Cardiac muscle cell (in vitro differentiated cells and primary cell): ENCODE results near the gene RPUSD1. TPM values are rescaled to one million over a fixed set of nuclear protein-coding genes. Genes with fewer than 3 reads are reported as not detected.

Source experiments
- DNase-seq, 2 donors: peaks; one replicate each; pipeline versions ENCODE4 v3.0.0 to v3.0.0-alpha.2; 2010 to 2017; ENCODE audit warnings: low read depth in 1 of 2, low spot score in 1 of 2
- H3K27ac ChIP-seq: fragments of 200-600 bp; sonication (generic); 2 replicates; pipeline ENCODE4 v1.5.1; 2016
- H3K27me3 ChIP-seq: fragments of 200-600 bp; sonication (generic); 2 replicates; pipeline ENCODE4 v1.6.0; 2016; ENCODE audit warnings: control low read depth
- H3K36me3 ChIP-seq: fragments of 200-600 bp; sonication (generic); 2 replicates; pipeline ENCODE4 v1.5.1; 2016; ENCODE audit warnings: control low read depth
- H3K4me1 ChIP-seq: fragments of 200-600 bp; sonication (generic); 2 replicates; pipeline ENCODE4 v1.8.1; 2017; ENCODE audit warnings: low read depth, mild to moderate bottlenecking, mixed run types
- H3K4me3 ChIP-seq: fragments of 200-600 bp; sonication (generic); 2 replicates; pipeline ENCODE4 v1.5.1; 2016; ENCODE audit warnings: mild to moderate bottlenecking
- H3K9me3 ChIP-seq: fragments of 200-600 bp; sonication (generic); 2 replicates; pipeline ENCODE4 v1.5.1; 2017; ENCODE audit warnings: low read depth, mild to moderate bottlenecking, control low read depth
- polyA plus RNA-seq: library from polyadenylated mRNA; unstranded; fragments of >200 nt; fragmentation: Nextera tagmentation; extraction: Ambion mirVana; gene quantifications from 2 replicates; pipeline ENCODE4 v1.2.1, GENCODE V29; 2016
- total RNA-seq: library from RNA; depleted of rRNA; stranded (reverse); fragments of >200 nt; gene quantifications from 2 replicates; pipeline ENCODE4 v1.2.3, GENCODE V29; 2016
- TF ChIP-seq, protein P1 (sequence below): IDR thresholded peaks from 2 replicates; pipeline ENCODE4 v1.5.1; 2012; ENCODE audit warnings: low read depth, mild to moderate bottlenecking, low read length

The RPUSD1 gene
- total and polyA plus RNA-seq, 2 experiments from 2014 or later = 32.2 to 34.3 TPM

DNA sequence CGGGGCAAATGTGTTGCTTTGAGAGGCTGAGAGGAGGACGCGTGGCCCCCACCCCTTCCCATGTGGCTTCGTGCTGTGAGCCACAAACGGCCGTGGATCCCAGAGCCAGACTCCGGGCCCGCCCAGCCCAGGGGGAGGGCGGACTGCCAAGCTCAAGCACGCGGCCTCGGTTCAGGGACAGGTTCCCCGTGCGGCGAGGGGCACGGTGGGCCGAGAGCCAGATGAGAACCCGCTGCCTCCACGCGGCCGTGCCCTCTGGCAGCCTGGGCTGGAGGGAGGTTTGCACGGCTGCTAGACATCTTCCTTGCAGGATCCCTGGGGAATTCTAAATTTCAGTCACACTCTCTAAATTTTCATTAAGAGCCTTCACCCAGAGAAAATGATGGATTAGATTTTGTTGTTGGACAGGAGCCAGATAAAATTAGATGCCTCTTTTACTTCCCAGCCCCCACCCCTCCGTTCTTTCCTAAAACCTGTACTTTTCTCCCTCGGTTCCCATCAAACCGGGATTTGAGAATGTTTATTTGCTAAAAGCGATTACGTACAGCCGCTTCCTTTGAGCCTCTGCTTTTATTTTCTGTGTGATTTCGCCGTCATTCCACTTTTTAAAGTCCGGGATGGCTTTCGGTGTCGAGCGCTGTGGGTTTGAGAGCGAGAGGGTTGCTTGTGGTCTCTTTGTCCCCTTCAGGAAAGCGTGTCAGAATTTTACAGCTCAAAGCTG lies 37.3 kb upstream of the RPUSD1 start:
- Histone ChIP-seq H3K9me3 (no peaks in the 10 kb centered on the region), H3K4me3 (no peak overlapping the region), H3K27me3 (no peaks in the 10 kb centered on the region), H3K27ac (no peak overlapping the region), H3K36me3 (no peaks in the 10 kb centered on the region), H3K4me1 (no peaks in the 10 kb centered on the region)
- TF ChIP-seq, protein P1, sequence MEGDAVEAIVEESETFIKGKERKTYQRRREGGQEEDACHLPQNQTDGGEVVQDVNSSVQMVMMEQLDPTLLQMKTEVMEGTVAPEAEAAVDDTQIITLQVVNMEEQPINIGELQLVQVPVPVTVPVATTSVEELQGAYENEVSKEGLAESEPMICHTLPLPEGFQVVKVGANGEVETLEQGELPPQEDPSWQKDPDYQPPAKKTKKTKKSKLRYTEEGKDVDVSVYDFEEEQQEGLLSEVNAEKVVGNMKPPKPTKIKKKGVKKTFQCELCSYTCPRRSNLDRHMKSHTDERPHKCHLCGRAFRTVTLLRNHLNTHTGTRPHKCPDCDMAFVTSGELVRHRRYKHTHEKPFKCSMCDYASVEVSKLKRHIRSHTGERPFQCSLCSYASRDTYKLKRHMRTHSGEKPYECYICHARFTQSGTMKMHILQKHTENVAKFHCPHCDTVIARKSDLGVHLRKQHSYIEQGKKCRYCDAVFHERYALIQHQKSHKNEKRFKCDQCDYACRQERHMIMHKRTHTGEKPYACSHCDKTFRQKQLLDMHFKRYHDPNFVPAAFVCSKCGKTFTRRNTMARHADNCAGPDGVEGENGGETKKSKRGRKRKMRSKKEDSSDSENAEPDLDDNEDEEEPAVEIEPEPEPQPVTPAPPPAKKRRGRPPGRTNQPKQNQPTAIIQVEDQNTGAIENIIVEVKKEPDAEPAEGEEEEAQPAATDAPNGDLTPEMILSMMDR = no peak
- DNase-seq = no peak

DNA sequence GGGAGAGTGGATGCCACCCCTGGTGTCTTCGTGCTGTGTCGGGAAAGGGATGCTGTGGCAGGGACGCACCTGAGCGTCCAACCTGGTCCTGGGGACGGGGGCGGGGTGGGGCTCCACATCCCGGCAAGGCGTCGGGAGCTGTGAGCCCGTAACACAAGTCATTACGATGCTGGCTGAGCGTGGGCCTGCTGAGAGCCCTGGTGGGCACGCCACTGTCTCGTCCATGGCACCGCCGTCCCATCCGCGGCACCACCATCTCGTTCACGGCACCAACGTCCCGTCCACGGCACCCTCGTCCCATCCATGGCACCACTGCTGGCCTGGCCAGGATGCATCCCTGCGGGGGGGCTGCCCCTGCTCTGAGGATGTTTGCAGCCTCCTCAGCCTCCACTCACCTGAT lies 36.4 kb upstream of the RPUSD1 start:
- Histone ChIP-seq H3K9me3 (no peaks in the 10 kb centered on the region), H3K27me3 (no peaks in the 10 kb centered on the region), H3K27ac (no peak overlapping the region), H3K4me3 (no peak overlapping the region), H3K4me1 (no peaks in the 10 kb centered on the region), H3K36me3 (no peaks in the 10 kb centered on the region)
- DNase-seq = no peak
- TF ChIP-seq, protein P1 = no peak

DNA sequence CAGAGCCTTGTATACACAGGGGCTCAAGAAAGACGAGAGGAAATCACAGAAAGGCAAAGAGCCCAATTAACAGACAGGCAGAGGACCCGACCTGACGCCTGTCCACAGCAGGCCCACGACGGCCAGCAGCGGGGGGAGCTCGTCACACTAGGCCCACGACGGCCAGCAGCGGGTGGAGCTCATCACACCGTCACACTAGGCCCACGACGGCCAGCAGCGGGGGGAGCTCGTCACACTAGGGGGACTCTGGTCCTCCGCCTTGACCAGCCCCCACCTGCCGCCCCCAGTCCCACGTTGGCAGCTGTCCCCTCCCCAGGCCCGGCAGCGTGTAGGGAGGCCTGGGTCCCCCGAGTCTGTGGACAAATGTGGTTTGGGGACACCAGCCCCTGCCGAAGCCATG lies 36.0 kb upstream of the RPUSD1 start:
- H3K36me3 ChIP-seq = no peaks in the 10 kb centered on the region
- TF ChIP-seq, protein P1 = no peak
- no peak overlapping the region for H3K27ac ChIP-seq
- DNase-seq = no peak
- no peaks in the 10 kb centered on the region for H3K27me3 ChIP-seq
- H3K4me3 ChIP-seq = no peak overlapping the region
- H3K4me1 ChIP-seq = no peaks in the 10 kb centered on the region
- no peaks in the 10 kb centered on the region for H3K9me3 ChIP-seq

DNA sequence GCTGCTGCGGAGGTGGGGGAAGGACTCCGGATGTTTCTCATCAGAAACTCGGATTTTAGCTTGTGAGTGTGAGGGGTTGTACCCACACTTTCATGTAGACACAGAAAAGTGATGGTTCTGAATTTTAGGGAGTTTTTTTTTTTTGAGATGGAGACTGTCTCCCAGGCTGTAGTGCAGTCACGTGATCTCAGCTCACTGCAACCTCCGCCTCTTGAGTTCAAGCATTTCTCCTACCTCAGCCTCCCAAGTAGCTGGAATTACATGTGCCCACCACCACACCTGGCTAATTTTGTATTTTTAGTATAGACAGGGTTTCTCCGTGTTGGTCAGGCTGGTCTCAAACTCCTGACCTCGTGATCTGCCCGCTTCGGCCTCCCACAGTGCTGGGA lies 34.7 kb upstream of the RPUSD1 start:
- H3K4me3 ChIP-seq = no peak overlapping the region
- no peak overlapping the region for H3K27ac ChIP-seq
- H3K36me3 ChIP-seq = no peaks in the 10 kb centered on the region
- no peaks in the 10 kb centered on the region for H3K27me3 ChIP-seq
- DNase-seq = no peak
- H3K9me3 ChIP-seq = no peaks in the 10 kb centered on the region
- TF ChIP-seq, protein P1 = no peak
- no peaks in the 10 kb centered on the region for H3K4me1 ChIP-seq

DNA sequence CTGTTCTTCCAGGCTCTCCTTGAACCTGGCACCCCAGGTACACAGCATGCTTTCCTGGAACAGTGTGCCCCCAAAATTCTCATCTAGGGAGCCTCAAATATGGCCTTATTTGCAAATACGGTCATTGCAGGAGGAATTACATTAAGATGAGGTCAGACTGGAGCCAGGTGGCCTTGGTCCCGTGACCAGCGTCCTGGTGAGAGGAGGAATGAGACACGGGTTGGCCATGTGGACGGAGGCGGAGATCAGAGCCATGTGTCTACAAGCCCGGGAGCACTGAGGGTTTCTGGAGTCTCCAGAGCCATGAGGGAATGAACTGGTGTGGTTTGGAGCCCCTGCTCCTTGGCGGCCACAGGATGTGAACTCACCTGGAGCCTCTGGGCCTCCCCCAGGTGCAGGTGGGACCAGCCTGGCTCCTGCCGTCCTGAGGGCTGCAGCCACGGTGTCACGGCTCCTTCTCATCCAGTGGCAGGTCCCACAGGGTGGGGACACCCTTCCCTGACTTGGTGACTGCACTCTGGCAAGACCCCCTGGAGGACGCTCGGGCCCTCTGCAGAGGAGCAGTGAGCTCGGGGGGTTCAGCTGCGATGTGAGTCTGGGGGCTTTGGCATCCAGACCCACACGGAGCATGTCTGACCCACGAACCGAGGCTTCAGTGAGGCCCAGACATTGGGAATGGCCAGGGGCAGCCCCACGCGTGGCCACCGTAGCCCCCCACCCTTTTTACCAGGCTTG lies 34.2 kb upstream of the RPUSD1 start:
- no peak for DNase-seq
- no peak overlapping the region for H3K27ac ChIP-seq
- H3K4me1 ChIP-seq = no peaks in the 10 kb centered on the region
- H3K4me3 ChIP-seq = no peak overlapping the region
- TF ChIP-seq, protein P1 = no peak
- no peaks in the 10 kb centered on the region for H3K27me3 ChIP-seq
- no peaks in the 10 kb centered on the region for H3K9me3 ChIP-seq
- no peaks in the 10 kb centered on the region for H3K36me3 ChIP-seq
